IPS DF 4.7 (cell line): ENCODE results near the gene CPED1.
"Not testable (repeated sequence)": the region's sequence is repeated elsewhere in the genome, so short reads cannot be mapped to it uniquely, and the experiment has no call there.

Experiments
- DNase-seq: peaks from one replicate; pipeline ENCODE4 v3.0.0-alpha.2; 2013; ENCODE audit warnings: low spot score; ENCODE audit errors: extremely low read depth

Gene CPED1

DNA sequence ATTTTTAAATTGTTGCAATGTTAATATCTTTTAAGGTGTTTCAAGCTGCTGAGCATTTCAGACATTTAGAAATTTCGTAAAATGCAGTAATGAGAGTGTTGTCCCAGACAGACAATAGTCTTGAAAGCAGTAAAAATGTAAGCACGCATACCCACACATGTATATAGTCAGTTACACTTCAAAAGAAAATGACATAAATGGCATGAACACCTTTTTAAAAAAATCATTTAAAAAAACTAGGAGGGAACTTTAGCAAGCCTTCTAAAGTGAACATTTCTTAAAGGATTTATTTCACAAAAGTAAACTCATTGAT is 51.0 kb downstream of the CPED1 start:
- no peak for DNase-seq

GRCh38 chr7:121039994-121040393 is 51.5 kb downstream of the CPED1 start:
- DNase-seq, result no peak

DNA sequence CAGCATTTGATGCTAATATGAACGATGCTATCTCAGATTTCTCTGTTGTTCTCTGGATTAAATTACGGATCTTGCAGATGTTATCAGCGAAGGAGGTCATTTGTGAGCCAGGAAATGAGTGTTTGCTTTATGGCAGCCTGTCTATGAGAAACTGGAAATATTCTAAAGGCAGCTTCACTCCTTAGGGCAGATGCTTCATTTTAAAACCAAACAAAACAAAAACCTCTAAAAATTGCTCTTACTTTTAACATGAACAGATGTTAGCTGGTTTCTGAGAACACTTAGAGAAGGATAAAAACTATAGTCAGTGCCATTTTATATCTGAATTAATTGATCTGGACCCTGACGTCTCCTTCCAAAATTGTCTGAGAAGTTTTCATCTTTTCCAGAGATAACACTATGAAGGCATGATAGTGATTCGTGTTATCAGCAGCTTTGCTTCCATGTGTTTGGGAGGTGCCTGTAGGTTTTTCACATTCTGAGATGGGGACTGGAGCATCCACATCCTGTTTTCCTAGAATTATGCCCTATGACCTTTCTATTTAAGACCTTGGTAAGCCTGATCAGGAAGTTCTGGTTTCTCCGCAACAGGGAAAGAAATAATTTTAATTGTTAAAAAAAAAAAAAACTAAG is 53.1 kb downstream of the CPED1 start:
- no peak for DNase-seq

- DNase-seq, result no peak
Observed at GRCh38 chr7:121042195-121042594, 53.7 kb downstream of the CPED1 start.

GRCh38 chr7:121042899-121043298 is 54.4 kb downstream of the CPED1 start:
- no peak for DNase-seq

DNA sequence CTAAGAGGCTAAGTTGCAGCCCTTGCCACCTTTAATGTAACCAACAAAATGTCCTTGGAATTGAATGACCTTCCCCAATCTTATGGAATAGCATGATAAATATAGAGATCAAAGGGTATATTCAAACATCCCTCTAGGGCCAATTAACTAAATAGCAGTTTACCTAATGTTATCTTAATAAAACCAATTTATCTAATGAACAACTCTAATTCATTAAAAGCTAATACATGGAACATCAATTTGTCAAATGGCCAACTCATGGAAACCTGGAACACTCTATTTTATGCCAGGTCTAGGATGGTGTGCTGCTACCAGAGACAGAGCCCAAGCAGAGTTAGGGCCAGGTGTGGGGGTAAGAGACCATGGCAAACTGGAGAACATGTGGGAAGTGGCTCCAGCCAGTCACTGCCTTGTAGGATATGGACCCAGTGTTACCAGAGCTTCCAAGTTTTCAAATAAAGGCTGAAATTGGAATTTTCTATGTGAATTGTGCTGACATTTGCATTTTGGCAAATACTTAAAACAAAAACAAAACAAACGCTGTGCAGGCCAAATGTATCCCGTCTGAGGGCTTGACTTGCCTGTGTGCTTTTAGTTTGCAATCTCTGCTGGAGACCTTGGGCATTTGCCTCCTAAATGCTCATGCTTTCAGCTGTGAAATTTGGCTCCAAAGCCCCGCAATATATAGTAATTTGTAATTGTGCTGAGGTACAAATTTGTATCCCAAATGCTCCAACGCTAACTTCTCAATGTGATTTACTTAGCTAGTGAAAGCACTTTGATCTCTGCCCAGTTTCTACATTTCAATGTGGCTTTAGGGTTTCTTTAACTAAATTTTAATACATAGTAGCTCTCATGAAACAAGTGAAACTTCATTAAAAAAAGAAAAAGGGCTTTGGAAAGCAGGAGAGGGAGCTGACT is 55.1 kb downstream of the CPED1 start:
- DNase-seq, result no peak

- no peak for DNase-seq
Observed at GRCh38 chr7:121045090-121045489, 56.6 kb downstream of the CPED1 start.

- no peak for DNase-seq
Observed at GRCh38 chr7:121046009-121046408, 57.5 kb downstream of the CPED1 start.

DNA sequence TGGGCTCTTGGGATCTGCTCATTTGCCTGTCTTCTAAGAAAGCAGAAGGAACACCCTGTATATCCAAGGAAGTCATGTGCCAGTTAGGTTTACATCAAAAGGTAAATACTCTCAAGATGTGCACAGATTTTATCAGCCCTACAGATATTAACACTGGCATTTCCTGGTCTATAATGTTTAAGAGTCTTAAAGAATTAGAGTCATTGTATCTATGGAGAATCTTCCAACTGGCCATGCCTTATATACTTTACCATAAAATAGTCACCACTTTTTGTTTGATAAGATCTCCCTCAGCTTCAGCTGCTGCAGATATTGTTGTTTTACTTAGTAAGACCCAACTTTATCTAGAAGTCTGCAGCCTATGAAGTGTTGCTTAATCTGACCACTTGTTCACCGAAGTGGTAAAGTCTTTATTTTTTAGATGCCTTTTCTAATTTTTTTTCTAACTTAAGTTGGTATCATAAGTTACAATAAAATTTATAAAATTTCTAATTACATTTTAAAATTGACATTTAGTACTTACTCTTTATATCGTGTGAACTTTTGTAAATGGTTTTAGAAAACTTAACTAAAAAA is 58.5 kb downstream of the CPED1 start:
- DNase-seq, result no peak

DNA sequence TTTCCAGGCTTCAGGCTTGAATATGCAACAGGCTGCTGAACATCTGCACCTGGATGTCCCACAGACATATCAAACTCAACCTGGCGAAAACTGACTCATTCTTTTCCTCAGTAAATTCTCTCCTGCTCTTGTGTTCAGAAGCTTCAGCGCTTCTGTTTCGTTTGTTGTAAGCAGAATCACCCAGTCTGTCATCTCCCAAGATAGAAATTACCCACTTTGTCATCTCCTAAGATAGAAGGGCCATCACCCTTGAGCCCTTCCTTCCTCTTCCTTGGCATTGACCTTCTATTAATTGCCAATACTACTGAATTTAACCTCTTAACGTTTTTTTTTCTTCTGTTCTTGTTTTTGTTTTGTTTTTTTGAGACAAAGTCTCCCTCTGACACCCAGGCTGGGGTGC is 59.7 kb downstream of the CPED1 start:
- no peak for DNase-seq

GRCh38 chr7:121049028-121049791 is 60.7 kb downstream of the CPED1 start:
- no peak for DNase-seq

DNA sequence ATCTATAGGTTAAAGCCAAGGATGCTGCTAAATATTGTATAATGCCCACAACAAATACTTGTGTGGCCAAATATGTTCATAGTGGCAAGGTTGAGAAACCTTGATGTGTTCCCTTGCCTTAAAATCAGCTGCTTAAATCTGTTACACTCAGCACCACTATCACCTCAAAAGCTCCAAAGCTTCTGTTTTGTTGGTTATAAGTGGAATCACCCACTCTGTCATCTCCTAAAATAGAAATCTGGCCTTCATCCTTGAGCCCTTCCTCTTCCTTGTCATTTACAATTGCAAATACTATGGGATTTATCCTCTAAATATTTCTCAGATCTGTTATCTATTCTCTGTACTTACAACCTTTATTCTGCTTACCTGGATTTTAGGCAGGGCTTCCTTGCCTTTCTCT is 61.4 kb downstream of the CPED1 start:
- DNase-seq, result no peak

DNA sequence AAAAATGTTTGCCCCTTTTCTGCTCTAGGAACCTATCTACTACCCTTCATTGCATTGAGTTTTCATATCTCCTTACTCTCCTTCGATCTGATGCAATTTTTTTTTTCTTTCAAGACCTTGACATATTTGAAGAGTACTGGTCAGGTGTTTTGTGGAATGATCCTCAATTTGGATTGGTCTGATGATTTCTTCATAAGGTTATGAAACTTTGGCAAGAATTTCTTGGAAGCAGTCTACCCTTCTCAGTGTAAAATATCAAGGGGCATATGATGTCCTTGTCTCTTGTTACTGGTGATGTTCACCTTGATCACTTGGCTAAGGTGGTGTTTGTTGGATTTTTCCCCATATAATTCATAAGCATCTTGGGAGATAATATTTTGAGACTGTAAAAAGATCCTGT is 64.7 kb downstream of the CPED1 start:
- DNase-seq, result no peak

DNA sequence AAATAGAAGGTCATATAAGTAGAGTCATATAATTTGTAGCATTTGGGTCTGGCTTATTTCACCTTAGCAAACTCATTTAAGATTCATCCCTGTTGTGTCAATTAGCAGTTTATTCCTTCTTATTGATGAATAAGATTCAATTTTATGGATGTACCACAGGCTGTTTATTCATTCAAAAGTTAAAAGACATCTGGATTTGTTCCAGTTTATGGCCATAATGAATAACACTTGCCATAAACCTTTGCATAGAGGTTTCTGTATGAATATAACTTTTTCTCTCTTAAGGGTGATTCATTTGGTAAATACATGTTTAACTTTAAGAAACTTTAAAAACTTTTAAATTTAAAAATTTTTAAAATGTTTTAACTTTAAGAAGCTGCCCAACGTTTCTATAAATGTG is 66.4 kb downstream of the CPED1 start:
- no peak for DNase-seq

DNA sequence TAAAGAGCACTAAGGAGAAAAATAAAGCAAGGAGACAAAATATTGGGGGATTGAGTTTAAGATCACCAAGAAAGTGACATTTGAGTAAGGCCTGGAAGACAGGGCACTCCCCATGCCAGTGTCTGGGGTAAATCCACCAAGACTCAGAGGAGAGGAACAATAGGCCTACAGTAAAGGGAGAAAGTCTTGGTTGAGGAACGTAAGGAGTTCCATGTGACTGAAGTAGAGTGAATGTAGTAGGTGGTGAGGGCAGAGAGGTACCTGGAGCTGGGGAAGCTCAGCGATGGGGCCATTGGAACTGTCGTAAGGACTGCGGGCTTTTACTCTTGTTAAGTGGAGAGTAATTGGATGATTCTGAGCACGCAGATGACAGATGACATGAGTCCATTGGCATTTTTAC is 69.4 kb downstream of the CPED1 start:
- no peak for DNase-seq

GRCh38 chr7:121058975-121059374 is 70.5 kb downstream of the CPED1 start:
- no peak for DNase-seq

GRCh38 chr7:121059979-121060509 is 71.5 kb downstream of the CPED1 start:
- DNase-seq, result not testable (repeated sequence)

DNA sequence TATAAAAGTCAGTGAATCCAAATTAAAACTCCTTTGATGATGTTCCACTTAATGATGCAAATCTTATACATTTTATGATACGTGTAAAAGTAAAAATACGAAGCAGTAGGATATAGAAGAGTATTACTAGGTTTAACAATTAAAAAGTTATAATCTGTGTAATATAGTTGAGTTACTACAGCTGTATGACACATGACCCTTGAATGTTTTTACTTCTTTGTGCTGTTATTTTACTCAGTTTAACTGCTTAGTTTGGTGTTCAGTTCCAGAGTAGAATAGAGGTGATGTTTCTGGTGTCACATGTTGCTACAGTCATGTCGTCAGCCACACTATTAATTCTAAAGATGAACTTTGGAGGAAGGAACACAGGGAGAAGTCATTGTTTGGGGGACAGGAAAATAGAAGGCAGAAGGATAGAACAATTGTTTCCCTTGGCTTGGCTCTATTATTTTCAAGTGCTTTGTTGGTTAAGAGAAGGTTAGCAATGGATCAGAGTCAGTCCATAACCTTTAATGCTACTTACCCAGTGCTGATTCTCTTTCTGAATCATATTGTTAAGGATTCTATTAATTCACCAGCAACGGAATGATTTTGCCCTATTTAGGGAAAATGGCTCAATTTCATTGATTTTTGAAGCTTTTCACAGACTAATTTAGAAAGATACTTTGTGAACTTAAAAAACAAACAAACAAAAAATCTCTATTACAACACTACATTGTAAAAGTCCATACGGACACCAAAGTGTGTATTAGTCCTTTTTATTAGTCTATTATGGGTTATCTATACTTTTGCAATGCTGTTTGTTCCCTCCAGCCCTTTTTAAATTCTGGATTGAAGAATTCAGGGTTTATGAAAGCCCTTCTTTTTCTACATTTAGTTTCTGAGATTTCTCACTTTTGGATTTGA is 73.4 kb downstream of the CPED1 start:
- no peak for DNase-seq

GRCh38 chr7:121062671-121063279 is 74.3 kb downstream of the CPED1 start:
- no peak for DNase-seq

DNA sequence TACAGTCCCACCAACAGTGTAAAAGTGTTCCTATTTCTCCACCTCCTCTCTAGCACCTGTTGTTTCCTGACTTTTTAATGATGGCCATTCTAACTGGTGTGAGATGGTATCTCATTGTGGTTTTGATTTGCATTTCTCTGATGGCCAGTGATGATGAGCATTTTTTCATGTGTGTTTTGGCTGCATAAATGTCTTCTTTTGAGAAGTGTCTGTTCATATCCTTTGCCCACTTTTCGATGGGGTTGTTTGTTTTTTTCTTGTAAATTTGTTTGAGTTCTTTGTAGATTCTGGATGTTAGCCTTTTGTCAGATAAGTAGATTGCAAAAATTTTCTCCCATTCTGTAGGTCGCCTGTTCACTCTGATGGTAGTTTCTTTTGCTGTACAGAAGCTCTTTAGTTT is 79.2 kb downstream of the CPED1 start:
- not testable (repeated sequence) for DNase-seq
